Choroid plexus epithelial cell (primary cell): ENCODE data around the gene UQCC5.

Experiments
- DNase-seq: peaks from one replicate; pipeline ENCODE4 v3.0.0-alpha.2; 2010; ENCODE audit warnings: low read depth
- H3K4me3 ChIP-seq: 2 replicates; pipeline ENCODE4 v1.5.1; 2011; ENCODE audit warnings: low read depth, mild to moderate bottlenecking, control low read depth, low read length, moderate library complexity
- TF ChIP-seq, protein P1 (sequence below): conservative IDR thresholded peaks from 2 replicates; pipeline ENCODE4 v1.5.1; 2011; ENCODE audit warnings: low read depth, mild to moderate bottlenecking, control low read depth, inconsistent platforms, low read length, moderate library complexity

Gene UQCC5

DNA sequence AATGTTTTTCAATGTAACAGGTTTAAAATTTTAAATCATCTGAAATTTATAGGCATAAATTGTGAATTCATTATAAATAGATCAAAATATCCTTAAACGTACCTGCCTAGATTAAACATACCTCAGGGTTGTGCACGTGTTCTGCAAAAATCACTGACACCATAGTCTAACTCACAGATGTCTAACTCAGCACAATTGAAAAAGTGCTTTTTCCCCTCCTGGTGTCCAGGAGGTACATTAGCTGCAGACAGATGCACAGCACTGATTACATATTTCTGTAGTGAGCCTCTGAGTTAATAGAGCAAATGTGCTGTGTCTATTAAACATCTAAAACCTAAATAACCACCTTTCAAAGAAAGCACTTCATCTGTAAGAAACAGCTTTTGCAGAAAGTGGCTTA lies 10.7 kb downstream of the UQCC5 start:
- no peak overlapping the region for H3K4me3 ChIP-seq
- TF ChIP-seq, protein P1, sequence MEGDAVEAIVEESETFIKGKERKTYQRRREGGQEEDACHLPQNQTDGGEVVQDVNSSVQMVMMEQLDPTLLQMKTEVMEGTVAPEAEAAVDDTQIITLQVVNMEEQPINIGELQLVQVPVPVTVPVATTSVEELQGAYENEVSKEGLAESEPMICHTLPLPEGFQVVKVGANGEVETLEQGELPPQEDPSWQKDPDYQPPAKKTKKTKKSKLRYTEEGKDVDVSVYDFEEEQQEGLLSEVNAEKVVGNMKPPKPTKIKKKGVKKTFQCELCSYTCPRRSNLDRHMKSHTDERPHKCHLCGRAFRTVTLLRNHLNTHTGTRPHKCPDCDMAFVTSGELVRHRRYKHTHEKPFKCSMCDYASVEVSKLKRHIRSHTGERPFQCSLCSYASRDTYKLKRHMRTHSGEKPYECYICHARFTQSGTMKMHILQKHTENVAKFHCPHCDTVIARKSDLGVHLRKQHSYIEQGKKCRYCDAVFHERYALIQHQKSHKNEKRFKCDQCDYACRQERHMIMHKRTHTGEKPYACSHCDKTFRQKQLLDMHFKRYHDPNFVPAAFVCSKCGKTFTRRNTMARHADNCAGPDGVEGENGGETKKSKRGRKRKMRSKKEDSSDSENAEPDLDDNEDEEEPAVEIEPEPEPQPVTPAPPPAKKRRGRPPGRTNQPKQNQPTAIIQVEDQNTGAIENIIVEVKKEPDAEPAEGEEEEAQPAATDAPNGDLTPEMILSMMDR, result no peak
- no peak for DNase-seq

DNA sequence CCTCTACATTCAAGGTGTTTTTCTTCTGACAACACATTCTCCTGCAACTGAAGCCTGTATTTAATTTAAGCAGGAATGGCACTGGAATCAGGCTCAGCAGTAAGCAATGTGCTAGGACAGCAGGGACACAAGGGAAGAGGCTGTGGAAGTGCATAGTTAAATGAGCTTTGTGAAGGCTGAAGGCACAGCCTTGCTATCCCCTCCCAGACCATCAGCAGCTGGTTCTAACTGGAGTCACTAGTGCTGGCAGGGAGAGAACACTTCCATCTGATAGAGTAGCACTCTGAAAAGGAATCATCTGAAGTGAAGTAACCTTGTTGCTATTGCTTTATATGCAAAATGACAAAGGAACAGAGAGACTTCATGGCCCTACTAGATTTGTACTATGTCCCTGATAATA lies 14.7 kb downstream of the UQCC5 start:
- TF ChIP-seq, protein P1, result no peak
- no peak for DNase-seq
- no peak overlapping the region for H3K4me3 ChIP-seq

GRCh38 chr3:52552089-52552488 lies 15.7 kb downstream of the UQCC5 start:
- no peak overlapping the region for H3K4me3 ChIP-seq
- TF ChIP-seq, protein P1, result no peak
- no peak for DNase-seq

- H3K4me3 ChIP-seq, result no peak overlapping the region
- DNase-seq, result no peak
- TF ChIP-seq, protein P1, result no peak
Observed at GRCh38 chr3:52554026-52554755, 17.8 kb downstream of the UQCC5 start.

- no peak overlapping the region for H3K4me3 ChIP-seq
- TF ChIP-seq, protein P1, result no peak
- no peak for DNase-seq
Observed at GRCh38 chr3:52555056-52555455, 18.7 kb downstream of the UQCC5 start.

- TF ChIP-seq, protein P1, result no peak
- H3K4me3 ChIP-seq, result no peak overlapping the region
- DNase-seq, result no peak
Observed at GRCh38 chr3:52557011-52557960, 20.9 kb downstream of the UQCC5 start.
